Activated CD8-positive, alpha-beta T cell treated with anti-CD3 and anti-CD28 coated beads for 36 hours (primary cell): ENCODE results near the gene ZBP1. TPM values are rescaled to one million over a fixed set of nuclear protein-coding genes. Genes with fewer than 3 reads are reported as not detected.

Source experiments
- ATAC-seq: fragments of 200-7000 bp; cut with Tn5 transposase; one replicate; pipeline ENCODE4 v1.10.0; 2021; ENCODE audit warnings: mild to moderate bottlenecking, moderate library complexity
- CTCF ChIA-PET: fragments of 350-600 bp; sonication (Branson Sonifier 250); formaldehyde crosslinking; loops from one replicate; lab custom pipeline; 2021; ENCODE audit warnings: antibody characterized with exemption; lab: Charles Lee
- POLR2A ChIA-PET: fragments of 350-600 bp; sonication (Branson Sonifier 250); formaldehyde crosslinking; loops from one replicate; lab custom pipeline; 2021; ENCODE audit warnings: antibody characterized with exemption; lab: Charles Lee
- DNase-seq: peaks from one replicate; pipeline ENCODE4 v3.0.0-alpha.2; 2020
- H3K27ac Mint-ChIP-seq: one replicate; pipeline ENCODE4 v1.8.0; 2021; ENCODE audit warnings: mild to moderate bottlenecking, mixed read lengths
- H3K27me3 Mint-ChIP-seq: one replicate; pipeline ENCODE4 v1.8.0; 2021; ENCODE audit warnings: mixed read lengths
- H3K36me3 Mint-ChIP-seq: one replicate; pipeline ENCODE4 v1.8.0; 2021; ENCODE audit warnings: low read depth, mixed read lengths
- H3K4me1 Mint-ChIP-seq: one replicate; pipeline ENCODE4 v1.8.0; 2021; ENCODE audit warnings: low read depth, mixed read lengths
- H3K4me3 Mint-ChIP-seq: one replicate; pipeline ENCODE4 v1.8.0; 2021; ENCODE audit warnings: mild to moderate bottlenecking, moderate library complexity, mixed read lengths
- H3K9me3 Mint-ChIP-seq: one replicate; pipeline ENCODE4 v1.8.0; 2021; ENCODE audit warnings: mixed read lengths
- CTCF ChIP-seq: fragments of 200-600 bp; IDR thresholded peaks from one replicate; pipeline ENCODE4 v1.8.0; 2022; ENCODE audit warnings: antibody characterized with exemption, mild to moderate bottlenecking
- intact Hi-C: fragments of 100-400 bp; cut with micrococcal nuclease; formaldehyde crosslinking; loops from one replicate; pipeline ENCODE4 v1.10.0; 2022
- total RNA-seq, 2 experiments: library from RNA; stranded (reverse); gene quantifications; one replicate each; pipeline ENCODE4 v1.2.3, GENCODE V29; 2021

ZBP1 gene
- total RNA-seq, 2 experiments from 2014 or later: 0.11 to 0.56 TPM

- Mint-ChIP-seq H3K36me3 (no peaks in the 10 kb centered on the region), H3K4me3 (no peak overlapping the region), H3K27me3 (peaks cover 3% of the 10 kb centered on the region), H3K4me1 (peaks cover under 1% of the 10 kb centered on the region), H3K9me3 (no peaks in the 10 kb centered on the region), H3K27ac (no peak overlapping the region)
- ChIA-PET POLR2A (interaction anchor here (0.6 to 1.2 kb wide), 4 partner anchors 24 to 355 kb away, joined by 3 to 5 read pairs (median 4); partner anchors contain the start of gene ZBP1), CTCF (interaction anchor here (0.6 to 3.4 kb wide), 37 partner anchors 9 to 615 kb away, joined by 3 to 26 read pairs (median 4); partner anchors contain the start of gene ZBP1)
- no peak for ATAC-seq
- no peak for DNase-seq
- no peak for TF ChIP-seq CTCF
- intact Hi-C loops: loop anchor here (10.0 kb wide), 1 partner anchor 579 kb away; no protein-coding TSS in a partner anchor
Observed at GRCh38 chr20:57595041-57596030, 24.9 kb downstream of the ZBP1 start.

DNA sequence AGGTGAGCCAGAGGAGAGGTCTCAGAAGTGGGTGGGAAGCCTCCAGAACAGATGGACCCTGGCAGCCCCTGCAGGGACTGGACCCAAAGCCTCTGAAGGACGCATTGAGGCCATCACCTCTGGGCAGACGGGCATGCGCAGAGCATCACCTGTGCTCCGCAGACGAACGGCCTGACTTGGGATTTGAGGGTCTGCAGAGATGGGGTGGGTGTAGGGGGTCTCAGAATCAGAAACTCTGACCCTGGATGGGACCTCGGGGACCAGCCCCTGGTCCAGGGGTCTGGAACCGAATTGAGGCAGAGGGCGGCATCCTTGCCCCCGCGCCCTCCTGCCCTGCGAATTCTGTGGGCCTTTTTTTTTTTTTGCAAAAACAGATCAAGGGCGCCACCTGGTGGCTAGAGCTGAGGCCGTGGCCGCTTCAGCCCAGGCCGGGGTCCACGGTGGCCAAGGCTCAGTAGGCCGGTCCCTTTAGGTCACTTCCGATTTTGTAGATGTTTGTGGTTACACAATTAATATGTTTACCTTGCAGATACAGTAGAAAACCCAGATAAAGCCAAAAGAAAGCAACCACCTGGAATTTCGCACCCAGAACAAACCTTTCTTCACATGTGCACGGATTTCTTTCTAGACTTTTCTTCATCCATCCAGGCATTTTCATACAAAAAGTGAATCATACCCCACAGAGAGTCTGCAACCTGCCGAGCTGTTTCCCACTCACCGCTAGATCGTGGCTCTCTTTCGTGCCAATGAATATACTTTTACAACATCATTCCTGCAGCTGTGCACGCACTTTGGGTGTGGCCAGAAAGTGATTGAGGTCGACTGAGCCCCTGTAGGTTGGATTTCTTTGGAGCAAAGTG lies 25.9 kb downstream of the ZBP1 start:
- DNase-seq: peak; percentile 67
- H3K27ac Mint-ChIP-seq: no peak overlapping the region
- H3K4me3 Mint-ChIP-seq: no peak overlapping the region
- intact Hi-C loops: loop anchor here (5.0 to 10.0 kb wide), 2 partner anchors 82 to 580 kb away; no protein-coding TSS in a partner anchor
- H3K4me1 Mint-ChIP-seq: no peaks in the 10 kb centered on the region
- H3K36me3 Mint-ChIP-seq: no peaks in the 10 kb centered on the region
- ChIA-PET POLR2A (no interaction called here), CTCF (interaction anchor here (0.6 to 3.4 kb wide), 14 partner anchors 8 to 616 kb away, joined by 3 to 26 read pairs (median 4); partner anchors contain the start of gene ZBP1)
- no peak for ATAC-seq
- H3K9me3 Mint-ChIP-seq: no peaks in the 10 kb centered on the region
- peak; percentile 88 for TF ChIP-seq CTCF
- H3K27me3 Mint-ChIP-seq: peaks cover 3% of the 10 kb centered on the region

GRCh38 chr20:57593134-57593886 lies 26.9 kb downstream of the ZBP1 start:
- Mint-ChIP-seq H3K27me3 (peaks cover 3% of the 10 kb centered on the region), H3K4me3 (no peak overlapping the region), H3K36me3 (no peaks in the 10 kb centered on the region), H3K4me1 (no peaks in the 10 kb centered on the region), H3K9me3 (no peaks in the 10 kb centered on the region), H3K27ac (no peak overlapping the region)
- ChIA-PET CTCF (interaction anchor here (1.3 to 1.4 kb wide), 2 partner anchors 95 to 577 kb away, joined by 4 read pairs; no protein-coding TSS in a partner anchor), POLR2A (no interaction called here)
- DNase-seq: no peak
- no peak for TF ChIP-seq CTCF
- intact Hi-C loops: loop anchor here (5.0 to 10.0 kb wide), 2 partner anchors 81 to 581 kb away; no protein-coding TSS in a partner anchor
- no peak for ATAC-seq

DNA sequence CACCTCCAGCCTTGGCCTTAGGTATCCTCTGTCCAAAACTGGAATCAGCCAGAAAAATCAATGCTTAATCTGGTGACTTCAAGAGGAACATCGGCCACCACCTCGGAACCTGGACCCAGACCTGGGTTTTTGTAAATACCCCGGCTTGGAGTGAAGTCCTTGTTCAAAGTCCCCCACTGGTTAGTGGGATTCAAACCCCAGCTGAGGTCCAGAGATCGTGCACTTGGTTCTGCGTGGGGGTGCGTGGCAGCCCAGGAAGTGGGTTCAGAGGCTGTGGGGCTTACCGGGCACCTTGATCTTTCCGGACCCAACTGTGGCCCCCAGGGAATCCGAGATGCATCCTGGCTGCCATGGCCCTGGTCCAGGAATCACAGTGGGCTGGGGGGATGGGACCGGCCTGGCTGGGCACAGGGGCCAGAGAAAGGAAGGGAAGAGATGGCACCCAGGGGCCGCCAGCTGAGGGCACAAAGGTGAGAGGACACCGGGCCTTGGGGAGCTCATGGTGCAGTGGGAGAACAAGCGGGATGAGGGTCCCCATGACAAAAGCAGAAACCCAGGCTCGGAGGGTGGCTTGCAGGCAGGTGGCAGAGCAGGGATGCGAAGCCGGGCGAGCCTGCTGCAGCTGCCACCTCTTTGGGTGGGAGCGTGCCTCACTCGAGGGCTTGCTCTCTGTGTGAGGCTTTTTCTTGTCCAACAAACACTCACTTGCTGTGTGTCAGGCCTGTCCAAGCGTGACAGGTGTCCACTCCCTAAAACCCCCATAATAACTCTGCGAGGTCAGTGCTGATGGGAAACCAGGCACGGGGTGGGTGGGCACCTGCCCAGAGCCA lies 27.7 kb downstream of the ZBP1 start:
- H3K4me3 Mint-ChIP-seq: no peak overlapping the region
- CTCF ChIA-PET: interaction anchor here (1.3 to 1.8 kb wide), 3 partner anchors 90 to 578 kb away, joined by 4 read pairs; no protein-coding TSS in a partner anchor
- H3K36me3 Mint-ChIP-seq: no peaks in the 10 kb centered on the region
- ATAC-seq (no peak), DNase-seq (no peak)
- POLR2A ChIA-PET: no interaction called here
- H3K9me3 Mint-ChIP-seq: peaks cover 3% of the 10 kb centered on the region
- H3K4me1 Mint-ChIP-seq: no peaks in the 10 kb centered on the region
- intact Hi-C loops: loop anchor here (5.0 to 10.0 kb wide), 2 partner anchors 80 to 582 kb away; no protein-coding TSS in a partner anchor
- H3K27me3 Mint-ChIP-seq: peaks cover 3% of the 10 kb centered on the region
- no peak for TF ChIP-seq CTCF
- no peak overlapping the region for H3K27ac Mint-ChIP-seq
